Activated B cell treated with CpG ODN at 0.5 μM for 24 hours (primary cell): ENCODE data around the gene GAK. TPM values are rescaled to one million over a fixed set of nuclear protein-coding genes. Genes with fewer than 3 reads are reported as not detected.
A peak's percentile ranks its signal among the peaks of the same experiment; 100 is the strongest.

Source experiments
- ATAC-seq: fragments of 200-7000 bp; cut with Tn5 transposase; one replicate; pipeline ENCODE4 v1.10.0; 2021; ENCODE audit warnings: low read depth, mild to moderate bottlenecking, moderate library complexity
- CTCF ChIA-PET: fragments of 350-600 bp; sonication (Branson Sonifier 250); formaldehyde crosslinking; loops from one replicate; lab custom pipeline; 2021; ENCODE audit warnings: antibody characterized with exemption; lab: Charles Lee
- POLR2A ChIA-PET: fragments of 350-600 bp; sonication (Branson Sonifier 250); formaldehyde crosslinking; loops from one replicate; lab custom pipeline; 2021; ENCODE audit warnings: antibody characterized with exemption; lab: Charles Lee
- DNase-seq: peaks from one replicate; pipeline ENCODE4 v3.0.0; 2022
- H3K27ac Mint-ChIP-seq: one replicate; pipeline ENCODE4 v1.8.0; 2020; ENCODE audit warnings: mixed read lengths
- H3K27me3 Mint-ChIP-seq: one replicate; pipeline ENCODE4 v1.8.0; 2021; ENCODE audit warnings: mixed read lengths
- H3K36me3 Mint-ChIP-seq: one replicate; pipeline ENCODE4 v1.8.0; 2021; ENCODE audit warnings: low read depth, mixed read lengths
- H3K4me1 Mint-ChIP-seq: one replicate; pipeline ENCODE4 v1.8.0; 2021; ENCODE audit warnings: mixed read lengths
- H3K4me3 Mint-ChIP-seq: one replicate; pipeline ENCODE4 v1.8.0; 2020; ENCODE audit warnings: mild to moderate bottlenecking, mixed read lengths
- H3K9me3 Mint-ChIP-seq: one replicate; pipeline ENCODE4 v1.8.0; 2020; ENCODE audit warnings: mixed read lengths
- CTCF ChIP-seq: fragments of 200-600 bp; IDR thresholded peaks from one replicate; pipeline ENCODE4 v1.8.0; 2022; ENCODE audit warnings: antibody characterized with exemption, mild to moderate bottlenecking
- intact Hi-C: fragments of 100-400 bp; cut with micrococcal nuclease; formaldehyde crosslinking; loops from one replicate; pipeline ENCODE4 v1.15.1; 2024
- total RNA-seq: library from RNA; stranded (reverse); gene quantifications from 2 replicates; pipeline ENCODE4 v1.2.3, GENCODE V29; 2022

The GAK gene
- total RNA-seq, 1 donor from 2014 or later: 172 TPM

GRCh38 chr4:926538-926937 is 5.6 kb downstream of the GAK start:
- Mint-ChIP-seq H3K9me3 (no peaks in the 10 kb centered on the region), H3K27ac (no peak overlapping the region), H3K36me3 (peaks cover 21% of the 10 kb centered on the region), H3K4me1 (peaks cover 81% of the 10 kb centered on the region), H3K27me3 (no peaks in the 10 kb centered on the region), H3K4me3 (no peak overlapping the region)
- DNase-seq (no peak), ATAC-seq (no peak)
- no peak for TF ChIP-seq CTCF
- ChIA-PET POLR2A (interaction anchor here (0.9 kb wide), 1 partner anchor 61 kb away, joined by 3 read pairs; the partner anchor contains the start of gene IDUA), CTCF (no interaction called here)
- intact Hi-C loops: no loop called here

- CTCF ChIA-PET: no interaction called here
- H3K9me3 Mint-ChIP-seq: peaks cover 2% of the 10 kb centered on the region
- H3K36me3 Mint-ChIP-seq: peaks cover 17% of the 10 kb centered on the region
- intact Hi-C loops: no loop called here
- H3K4me1 Mint-ChIP-seq: peaks cover 81% of the 10 kb centered on the region
- POLR2A ChIA-PET: interaction anchor here (0.9 kb wide), 1 partner anchor 61 kb away, joined by 3 read pairs; the partner anchor contains the start of gene IDUA
- DNase-seq (no peak), ATAC-seq (no peak)
- TF ChIP-seq CTCF: no peak
- peak overlapping the region; percentile 61 for H3K27ac Mint-ChIP-seq
- H3K4me3 Mint-ChIP-seq: no peak overlapping the region
- H3K27me3 Mint-ChIP-seq: no peaks in the 10 kb centered on the region
Measured at GRCh38 chr4:925771-926500, 6.2 kb downstream of the GAK start.

- DNase-seq: no peak
- Mint-ChIP-seq H3K9me3 (peaks cover 2% of the 10 kb centered on the region), H3K36me3 (peaks cover 17% of the 10 kb centered on the region), H3K27ac (no peak overlapping the region), H3K27me3 (no peaks in the 10 kb centered on the region), H3K4me3 (no peak overlapping the region), H3K4me1 (peaks cover 76% of the 10 kb centered on the region)
- no peak for ATAC-seq
- ChIA-PET CTCF (no interaction called here), POLR2A (no interaction called here)
- intact Hi-C loops: no loop called here
- TF ChIP-seq CTCF: no peak
Measured at GRCh38 chr4:925171-925570, 6.9 kb downstream of the GAK start.

- intact Hi-C loops: loop anchor here (5.0 kb wide), 2 partner anchors 63 to 133 kb away; partner anchors contain the start of gene IDUA
- Mint-ChIP-seq H3K36me3 (peaks cover 17% of the 10 kb centered on the region), H3K4me3 (peak overlapping the region; percentile 29), H3K27me3 (no peaks in the 10 kb centered on the region), H3K27ac (peak overlapping the region; percentile 70), H3K9me3 (peaks cover 2% of the 10 kb centered on the region), H3K4me1 (peaks cover 78% of the 10 kb centered on the region)
- DNase-seq (no peak), ATAC-seq (peak; percentile 37)
- TF ChIP-seq CTCF: no peak
- CTCF ChIA-PET: no interaction called here
- POLR2A ChIA-PET: interaction anchor here (0.6 to 4.2 kb wide), 4 partner anchors 9 to 230 kb away, joined by 4 to 73 read pairs (median 20); partner anchors contain the start of genes GAK and TMEM175
Measured at GRCh38 chr4:924107-925096, 7.7 kb downstream of the GAK start.
